NOMO-1 treated with dmso at 0.1 percent for 144 hours (cell line): ENCODE data around the gene RANBP17.

Experiments
- DNase-seq: peaks from one replicate; lab custom pipeline; 2025; ENCODE audit not compliant: unreplicated experiment; lab: John Stamatoyannopoulos, UW

The RANBP17 gene

DNA sequence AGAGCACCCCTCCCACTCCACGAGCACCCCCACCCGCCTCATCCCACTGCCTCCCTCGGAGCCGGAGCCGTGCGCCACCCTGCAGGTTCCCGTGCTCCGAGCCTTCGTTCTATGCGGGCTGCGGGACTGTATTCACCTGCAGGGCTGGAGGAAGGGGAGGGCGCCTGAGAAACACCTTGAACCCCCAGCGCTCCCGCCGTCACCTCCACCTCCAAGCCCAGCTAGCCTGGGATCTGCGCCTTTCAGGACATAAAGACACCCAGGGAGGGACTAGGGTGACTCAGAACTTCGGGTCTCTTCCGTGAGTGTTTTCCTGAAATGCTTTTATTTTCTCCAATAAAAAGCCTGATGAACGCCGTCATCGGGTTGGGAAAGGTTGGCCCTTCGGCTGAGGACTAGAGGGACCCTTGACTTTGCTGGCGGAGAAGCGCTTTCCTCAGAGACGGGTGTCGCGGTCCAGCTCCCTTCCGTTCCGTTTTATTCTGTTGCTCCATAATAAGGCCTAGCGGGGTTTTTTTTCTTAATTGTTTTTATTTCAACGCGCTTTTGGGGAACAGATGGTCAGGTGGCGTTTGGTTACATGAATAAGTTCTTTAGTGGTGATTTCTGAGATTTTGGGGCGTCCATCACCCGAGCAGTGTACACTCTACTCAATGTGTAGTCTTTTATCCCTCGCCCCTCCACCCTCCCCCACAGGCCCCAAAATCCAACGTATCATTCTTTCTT is 451.8 kb downstream of the RANBP17 start:
- no peak for DNase-seq

DNA sequence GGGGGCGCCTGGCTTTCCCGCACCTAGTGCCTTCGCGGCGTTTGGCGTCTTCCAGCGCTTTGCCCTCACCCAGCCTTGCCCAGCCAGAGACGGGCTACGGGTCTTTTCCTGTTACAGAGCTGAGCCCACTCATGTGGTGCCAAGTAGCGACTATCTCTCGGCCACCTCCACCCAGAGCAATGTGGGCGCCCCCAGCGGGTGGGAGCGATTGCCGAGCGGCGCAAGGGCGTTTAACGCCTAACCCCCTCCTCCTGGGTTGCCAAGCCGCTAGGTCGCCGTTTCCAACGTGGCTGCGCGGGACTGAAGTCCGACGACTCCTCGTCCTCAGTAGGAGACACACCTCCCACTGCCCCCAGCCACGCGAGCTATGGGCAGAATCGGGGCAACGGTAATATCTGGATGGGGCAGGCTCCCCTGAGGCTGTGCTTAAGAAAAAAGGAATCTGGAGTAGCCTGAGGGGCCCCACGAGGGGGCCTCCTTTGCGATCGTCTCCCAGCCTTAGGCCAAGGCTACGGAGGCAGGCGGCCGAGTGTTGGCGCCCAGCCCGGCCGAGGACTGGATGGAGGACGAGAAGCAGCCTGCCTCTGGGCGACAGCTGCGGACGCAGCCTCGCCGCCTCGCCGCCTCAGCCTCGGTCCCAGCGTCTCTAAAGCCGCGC is 453.0 kb downstream of the RANBP17 start:
- no peak for DNase-seq

DNA sequence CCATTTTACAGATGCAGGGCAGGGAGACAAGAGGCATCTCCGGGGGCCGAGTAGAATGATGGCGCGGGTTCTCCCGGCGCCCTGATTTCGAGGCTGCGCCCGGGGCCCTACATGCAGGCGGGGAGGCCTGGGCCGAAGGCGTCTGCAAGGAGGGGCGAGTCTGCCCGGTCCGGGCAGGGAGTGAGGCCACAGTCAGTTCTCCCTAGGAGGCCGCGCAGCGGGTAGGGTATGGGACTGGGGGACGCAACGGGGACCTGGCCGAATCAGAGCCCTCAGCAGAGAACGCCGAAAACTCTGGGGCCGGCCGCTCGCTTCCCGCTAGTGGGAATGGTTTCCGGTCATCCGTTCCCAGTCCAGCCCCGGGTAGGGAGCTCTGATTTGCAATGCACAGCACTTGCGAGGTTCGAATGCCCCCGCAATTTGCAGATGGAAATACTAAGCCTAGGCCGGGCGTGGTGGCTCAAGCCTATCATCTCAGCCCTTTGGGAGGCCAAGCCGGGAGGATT is 453.6 kb downstream of the RANBP17 start:
- no peak for DNase-seq

DNA sequence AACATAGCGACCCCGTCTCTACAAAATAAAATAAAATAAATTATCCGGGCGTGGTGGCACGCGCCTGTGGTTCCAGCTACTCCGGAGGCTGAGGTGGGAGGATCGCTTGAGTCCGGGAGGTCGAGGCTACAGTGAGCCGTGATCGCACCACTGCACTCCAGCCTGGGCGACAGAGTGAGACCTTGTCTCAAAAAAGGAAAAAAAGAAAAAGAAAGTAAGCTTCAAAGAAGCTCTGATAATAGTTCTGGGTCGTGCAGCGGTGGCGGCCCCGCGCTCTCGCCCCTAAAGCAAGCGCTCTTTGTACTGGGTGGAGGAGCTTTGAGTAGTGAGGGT is 454.1 kb downstream of the RANBP17 start:
- DNase-seq: no peak

DNA sequence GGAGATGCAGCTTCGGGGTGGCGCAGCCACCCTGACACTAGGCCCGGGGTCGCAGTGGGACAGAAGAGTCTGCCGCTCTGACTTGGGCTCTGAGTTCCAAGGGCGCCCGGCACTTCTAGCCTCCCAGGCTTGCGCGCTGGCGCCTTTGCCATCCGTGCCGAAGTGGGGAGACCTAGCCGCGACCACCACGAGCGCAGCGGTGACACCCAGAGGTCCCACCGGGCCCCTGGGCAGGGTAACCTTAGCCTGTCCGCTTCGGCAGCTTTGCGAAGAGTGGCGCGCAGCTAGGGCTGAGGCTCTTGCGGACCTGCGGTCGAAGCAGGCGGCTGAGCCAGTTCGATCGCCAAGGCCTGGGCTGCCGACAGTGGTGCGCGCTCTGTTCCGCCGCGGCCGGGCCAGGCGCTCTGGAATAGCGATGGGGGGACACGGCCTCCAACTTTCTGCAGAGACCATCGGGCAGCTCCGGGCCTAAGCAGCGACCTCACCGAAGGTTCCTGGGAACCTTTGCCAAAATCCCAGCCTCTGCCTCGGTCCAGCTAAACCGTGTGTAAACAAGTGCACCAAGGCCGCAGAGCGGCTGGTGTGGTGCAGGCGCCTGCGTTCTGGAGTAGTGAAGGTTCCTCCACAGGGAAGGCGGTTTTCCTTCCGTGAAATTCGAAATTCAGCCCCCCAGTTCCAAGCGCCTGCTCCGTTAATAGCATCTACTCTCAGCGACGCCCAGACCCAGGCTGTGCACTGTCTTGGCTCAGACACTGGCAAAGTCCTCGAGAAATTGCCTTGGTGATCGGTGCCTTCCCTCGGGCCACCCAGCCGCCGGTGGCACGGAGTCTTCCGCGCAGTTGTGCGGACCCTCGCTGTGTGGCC is 454.7 kb downstream of the RANBP17 start:
- DNase-seq: no peak

DNA sequence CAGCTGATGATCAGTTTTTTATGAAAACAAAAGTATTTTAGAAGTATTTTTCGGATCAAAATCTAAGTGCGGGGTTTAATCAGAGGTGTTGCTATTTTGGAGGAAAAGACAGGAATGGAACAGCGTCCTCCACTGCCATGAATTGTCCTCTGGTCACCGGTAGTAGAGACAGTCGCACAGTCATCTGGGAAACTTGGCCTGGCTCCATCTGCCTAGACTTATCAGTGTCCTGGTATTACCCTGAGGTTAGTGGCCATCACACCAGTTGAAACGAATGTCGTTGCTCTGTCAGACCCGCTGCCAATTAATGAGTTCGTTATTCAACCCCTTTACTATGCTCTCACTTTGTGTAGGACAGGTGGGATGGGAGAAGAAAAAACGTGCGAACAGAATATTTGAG is 455.4 kb downstream of the RANBP17 start:
- no peak for DNase-seq

DNA sequence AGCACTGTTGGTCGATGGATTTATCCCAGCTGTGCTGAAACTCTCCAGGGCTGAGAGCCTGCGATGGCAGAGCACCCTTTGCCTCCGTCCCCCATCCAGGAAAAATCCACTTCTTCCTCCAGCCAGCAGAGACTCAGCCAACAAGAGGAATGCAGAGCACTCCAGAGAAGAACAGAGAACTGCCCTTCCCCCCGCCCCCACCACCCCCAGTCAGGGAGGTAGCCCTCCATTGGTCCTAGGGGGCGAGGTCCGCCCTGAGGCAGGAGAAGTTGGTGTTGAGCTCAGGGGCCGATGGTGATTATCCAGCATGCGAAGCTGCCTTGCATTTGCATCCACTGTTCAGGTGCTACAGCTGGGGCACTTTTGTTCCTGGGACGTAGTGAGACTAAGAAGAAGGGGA is 456.2 kb downstream of the RANBP17 start:
- no peak for DNase-seq

DNA sequence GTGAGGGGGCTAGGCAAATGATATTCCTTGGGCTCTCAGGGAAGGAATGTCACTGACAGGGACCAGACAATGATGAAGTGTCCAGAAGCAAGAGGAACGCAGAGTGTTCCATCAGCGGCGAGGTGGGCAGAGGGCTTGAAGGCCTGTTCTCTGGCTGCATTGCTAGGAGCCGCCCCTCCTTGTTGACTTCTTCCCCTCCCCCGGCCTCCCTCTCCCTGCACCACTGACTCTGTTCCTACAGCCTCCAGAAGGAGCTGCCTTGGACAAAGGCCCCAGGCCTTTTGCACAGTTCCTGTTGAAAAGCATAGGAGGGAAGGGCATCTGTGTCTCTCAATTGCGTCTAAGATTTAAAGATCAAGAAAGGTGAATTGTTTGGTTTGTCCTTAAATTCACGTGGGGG is 459.6 kb downstream of the RANBP17 start:
- DNase-seq: no peak

DNA sequence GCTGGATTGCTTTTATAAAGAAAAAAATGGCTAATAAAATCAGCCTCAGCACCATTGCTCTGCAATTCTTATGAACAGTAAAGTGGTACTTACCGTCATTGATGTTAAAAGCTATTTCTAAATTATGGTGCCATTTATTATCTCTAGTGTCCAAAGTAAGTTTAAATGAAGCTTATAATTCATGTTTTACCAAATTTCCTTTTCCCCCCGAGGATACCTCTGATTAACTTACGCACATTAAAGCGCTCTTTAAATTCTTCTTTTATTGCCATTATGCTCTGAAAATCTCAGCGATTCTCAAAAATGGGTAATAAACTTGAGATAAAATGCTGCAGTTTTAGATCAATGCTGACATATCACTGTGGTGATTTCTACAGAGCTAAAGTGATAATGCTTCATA is 460.7 kb downstream of the RANBP17 start:
- no peak for DNase-seq

DNA sequence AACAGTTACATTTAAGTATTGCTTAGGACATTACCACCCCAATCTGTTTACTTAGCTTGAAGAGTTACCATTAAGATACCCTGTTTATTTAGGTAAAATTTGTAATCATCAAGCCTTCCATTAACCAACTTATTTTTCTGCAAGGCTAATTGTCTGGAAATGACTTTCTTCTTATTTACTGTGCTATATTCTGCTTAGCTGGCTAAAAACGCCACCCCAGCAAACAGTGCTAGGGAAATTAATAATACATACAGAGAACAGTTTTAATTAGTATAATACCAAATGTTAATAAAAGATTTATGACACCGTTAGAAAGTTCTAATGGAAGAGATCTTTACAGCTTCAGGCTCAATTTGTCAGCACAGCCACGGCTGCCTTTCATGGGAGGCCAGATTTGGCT is 461.2 kb downstream of the RANBP17 start:
- no peak for DNase-seq

DNA sequence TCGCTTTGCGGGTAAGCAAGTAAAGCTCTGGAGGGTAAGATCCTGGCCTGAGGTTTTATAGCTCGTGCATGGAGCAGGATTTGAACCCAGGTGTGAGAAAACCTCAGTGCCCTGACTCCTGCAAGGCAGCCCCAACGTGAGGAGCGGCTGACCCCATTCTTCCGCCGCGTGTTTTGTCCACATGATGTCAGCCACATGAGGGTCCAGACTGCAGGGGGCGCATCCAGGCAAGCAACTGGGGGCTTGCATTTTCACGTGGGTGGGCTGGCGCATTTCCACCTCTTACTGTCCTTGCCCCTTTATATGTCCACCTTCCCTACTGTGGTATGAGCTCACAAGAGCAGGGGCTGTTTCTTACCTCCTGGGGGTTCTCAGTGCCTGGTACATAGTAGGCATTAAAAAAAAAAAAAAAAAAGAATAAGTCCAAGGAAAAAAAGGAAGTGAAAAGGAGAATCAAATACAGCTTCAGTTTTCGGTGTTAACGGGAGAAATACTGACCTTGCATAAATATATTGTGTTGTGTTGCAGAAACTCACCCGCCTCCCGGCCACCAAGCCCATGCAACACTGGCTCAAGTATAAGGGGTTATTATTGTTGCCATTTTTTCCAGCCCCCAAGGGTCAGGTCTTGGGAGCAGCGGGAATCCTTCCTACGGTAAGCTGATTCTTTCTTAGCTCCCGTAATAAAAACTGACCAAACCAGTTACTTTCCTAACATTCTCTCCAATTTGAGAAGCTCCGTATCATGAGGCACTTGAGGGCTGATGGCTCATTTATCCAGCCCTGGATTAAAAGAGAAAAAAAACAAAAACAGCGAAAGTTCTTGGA is 462.2 kb downstream of the RANBP17 start:
- peak; percentile 25 for DNase-seq

DNA sequence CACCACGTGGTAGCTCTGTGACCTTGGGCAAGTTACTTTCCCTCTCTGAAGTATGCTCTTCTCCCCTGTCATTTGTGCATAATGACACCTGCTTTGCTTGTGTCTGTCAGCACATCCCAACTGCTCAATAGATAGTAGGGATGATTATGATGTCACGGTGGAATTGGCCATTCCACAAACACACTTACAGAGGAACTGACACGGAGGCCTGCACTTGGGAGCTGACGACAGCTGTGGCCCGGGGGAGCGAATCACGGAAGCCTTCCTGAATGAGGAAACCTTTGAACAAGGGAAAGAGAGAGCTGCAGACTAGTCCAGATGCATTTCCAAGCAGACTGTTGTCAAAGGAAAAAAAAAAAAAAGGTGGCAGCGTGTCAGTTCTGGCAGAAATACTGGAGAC is 468.2 kb downstream of the RANBP17 start:
- no peak for DNase-seq

DNA sequence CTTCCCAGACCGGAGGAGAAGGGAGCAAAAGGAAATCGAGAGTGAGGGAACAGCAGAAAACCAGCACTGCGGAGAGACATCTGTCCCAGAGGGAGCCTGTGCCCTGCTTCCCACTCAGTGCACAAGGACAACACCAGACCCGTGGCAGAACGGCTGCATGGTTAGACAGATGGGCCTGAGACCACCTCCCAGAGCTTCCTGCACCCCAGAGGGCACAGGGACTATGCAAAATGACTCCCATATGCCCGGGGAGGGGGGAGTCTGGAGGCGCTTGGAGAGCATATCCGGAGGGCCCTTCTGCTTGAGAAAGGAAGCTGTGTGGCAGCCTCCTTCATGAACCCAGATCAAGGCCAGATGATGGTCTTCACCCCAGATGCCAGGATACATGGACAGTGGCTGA is 473.8 kb downstream of the RANBP17 start:
- DNase-seq: no peak

DNA sequence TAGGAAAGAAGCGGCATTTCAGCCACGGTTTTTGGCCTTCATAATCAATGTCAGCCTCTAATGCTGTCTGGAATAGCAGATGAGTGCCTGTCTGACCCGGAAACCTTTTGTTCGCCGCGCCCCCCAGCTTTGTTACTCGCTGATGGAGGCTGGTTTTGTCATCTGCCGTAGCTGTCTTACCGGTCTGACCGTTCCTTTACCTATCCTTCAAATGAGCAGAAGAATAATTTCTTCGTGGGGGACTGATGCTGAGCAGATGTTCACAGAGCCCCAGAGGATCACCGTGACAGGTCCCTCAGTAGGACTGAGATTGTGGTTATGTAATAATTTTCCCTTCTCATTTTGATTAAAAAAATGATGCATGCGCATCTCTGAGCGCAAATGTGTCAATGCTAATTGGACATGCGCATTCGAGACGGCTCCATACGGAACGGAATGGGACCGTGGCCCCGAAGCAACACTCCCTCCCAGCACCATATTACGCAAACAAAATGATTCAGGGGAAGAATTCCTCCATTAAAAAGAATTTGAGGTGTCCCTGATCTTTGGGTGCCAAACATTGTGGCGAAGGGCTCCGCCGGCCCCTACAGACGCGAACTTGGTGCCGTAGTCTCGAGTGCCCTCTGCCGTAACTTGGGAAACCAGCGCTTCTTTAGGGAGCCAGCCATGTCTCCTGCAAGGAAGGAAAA is 474.8 kb downstream of the RANBP17 start:
- DNase-seq: peak; percentile 13

DNA sequence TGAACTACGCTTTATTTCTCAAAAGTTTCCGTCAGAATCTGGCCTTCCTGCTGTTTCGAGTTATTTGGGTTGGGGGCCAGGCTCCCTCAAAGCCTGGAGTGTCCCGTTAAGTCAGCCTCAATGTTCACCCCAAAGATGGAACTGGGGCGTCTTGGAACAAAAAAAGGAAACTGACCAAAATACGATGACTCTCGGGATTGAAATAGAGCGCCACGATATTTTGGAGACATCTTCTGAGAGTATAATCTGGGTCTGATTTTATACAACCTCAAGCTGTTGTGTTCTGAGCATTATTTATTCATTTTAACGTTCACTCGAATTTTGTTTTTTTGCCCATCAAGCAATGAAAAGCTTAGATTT is 475.4 kb downstream of the RANBP17 start:
- no peak for DNase-seq

DNA sequence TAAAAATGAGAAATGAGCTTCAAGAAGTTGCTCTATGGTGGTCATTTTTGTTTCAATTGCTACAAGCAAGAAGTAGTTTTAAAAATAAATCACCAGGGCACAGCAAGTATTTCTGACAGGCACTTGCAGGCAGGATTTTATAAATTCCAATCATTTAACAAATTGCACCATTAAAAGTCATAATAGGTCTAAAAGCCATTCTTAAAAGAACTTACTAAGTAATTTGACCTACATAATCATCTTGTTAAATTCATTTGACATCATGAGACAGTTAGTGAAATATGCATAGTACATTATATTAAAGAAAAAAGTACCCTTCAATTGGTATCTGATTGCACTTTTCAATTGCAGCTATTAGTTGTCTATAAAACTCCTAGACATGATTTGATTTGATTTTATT is 478.2 kb downstream of the RANBP17 start:
- DNase-seq: no peak

DNA sequence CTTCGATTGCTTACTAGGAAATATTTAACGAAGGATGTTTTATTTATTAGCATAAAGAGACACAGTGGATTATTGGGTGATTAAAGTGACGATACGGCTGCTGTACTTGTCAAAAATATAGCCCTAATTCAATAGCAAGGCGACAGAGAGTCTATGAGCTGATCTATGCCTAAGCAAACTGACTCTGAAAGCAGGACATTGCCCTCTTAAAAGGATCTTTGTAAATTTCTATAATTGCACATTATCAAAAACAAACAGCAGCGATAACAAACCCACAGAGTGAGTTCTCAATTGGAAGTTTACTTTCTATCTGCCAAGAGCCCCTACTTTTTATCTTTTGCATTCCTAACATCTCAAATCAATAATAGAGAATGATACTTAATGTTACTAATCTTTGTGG is 478.7 kb downstream of the RANBP17 start:
- no peak for DNase-seq

DNA sequence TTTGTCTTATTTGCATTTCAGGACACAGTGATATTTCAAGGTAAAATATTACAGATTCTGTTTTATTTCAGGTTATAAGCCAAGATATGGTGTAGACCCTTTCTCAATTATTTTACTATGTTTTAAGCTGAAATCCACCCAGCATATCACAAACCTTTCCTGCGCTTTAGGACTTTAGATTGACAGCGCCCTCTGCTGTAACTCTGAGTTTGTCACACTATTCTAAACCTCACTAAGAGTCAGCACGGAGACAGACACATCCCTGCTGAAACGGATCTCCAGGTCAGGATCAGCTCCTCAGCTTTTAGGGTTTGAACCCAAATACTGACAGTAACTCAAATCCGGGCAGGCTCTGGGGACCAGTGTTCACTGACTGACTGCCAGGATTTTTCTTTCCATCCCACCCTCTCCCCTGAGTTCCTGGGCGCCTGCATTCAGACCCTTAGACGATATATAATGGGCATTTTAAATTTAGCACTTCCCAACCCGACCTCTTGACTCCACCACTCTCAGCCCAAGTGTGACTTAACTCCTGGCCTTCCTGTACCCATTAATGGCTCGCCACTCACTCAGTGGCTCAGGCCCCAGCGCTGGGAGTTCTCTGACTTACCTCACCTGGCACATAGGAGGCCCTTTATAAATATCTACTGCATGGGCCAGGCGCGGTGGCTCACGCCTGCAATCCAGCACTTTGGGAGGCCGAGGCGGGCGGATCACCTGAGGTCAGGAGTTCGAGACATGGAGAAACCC is 480.7 kb downstream of the RANBP17 start:
- DNase-seq: peak; percentile 11

DNA sequence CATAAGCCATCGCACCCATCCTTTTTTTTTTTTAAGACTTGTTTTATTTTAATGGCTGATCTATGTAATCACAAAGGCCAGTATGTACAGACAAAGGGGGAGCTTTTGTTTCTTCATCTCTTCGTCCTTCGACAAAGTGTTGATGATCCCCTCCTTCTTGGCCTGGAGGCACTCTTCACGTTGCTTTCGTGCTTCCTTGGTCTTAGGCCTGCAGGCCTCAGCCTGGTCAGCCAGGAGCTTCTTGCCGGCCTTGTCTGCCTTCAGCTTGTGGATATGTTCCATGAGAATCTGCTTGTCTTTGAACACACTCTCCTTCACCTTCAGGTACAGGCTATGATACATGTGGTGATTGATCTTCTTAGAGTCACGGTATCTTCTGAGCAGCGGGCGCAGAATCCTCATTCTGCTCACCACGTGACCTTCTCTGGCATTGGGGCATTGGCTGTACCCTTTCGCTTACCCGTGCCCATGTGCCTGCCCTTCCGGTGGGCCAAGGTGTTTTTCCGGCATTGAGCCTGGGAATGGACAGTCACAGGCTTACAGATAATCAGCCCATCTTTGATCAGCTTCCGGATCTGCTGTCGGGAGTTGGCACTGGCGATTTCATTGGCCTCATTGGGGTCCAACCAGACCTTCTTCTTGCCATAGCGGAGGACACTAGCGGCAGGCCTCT is 483.3 kb downstream of the RANBP17 start:
- DNase-seq: no peak
